B cell (primary cell): ENCODE measurements around the gene GPR37L1. TPM values are rescaled to one million over a fixed set of nuclear protein-coding genes. Genes with fewer than 3 reads are reported as not detected.

Source experiments
- ATAC-seq: fragments of 200-7000 bp; cut with Tn5 transposase; one replicate; pipeline ENCODE4 v1.10.0; 2021; ENCODE audit warnings: low read depth, mild to moderate bottlenecking, moderate number of reproducible peaks, moderate library complexity
- CTCF ChIA-PET: fragments of 350-600 bp; sonication (Branson Sonifier 250); formaldehyde crosslinking; loops from one replicate; lab custom pipeline; 2021; ENCODE audit warnings: antibody characterized with exemption, inconsistent platforms; lab: Charles Lee
- POLR2A ChIA-PET: fragments of 350-600 bp; sonication (Branson Sonifier 250); formaldehyde crosslinking; loops from one replicate; lab custom pipeline; 2021; ENCODE audit warnings: antibody characterized with exemption; lab: Charles Lee
- DNase-seq: peaks from one replicate; pipeline ENCODE4 v3.0.0; 2013
- H2AFZ ChIP-seq: 2 replicates; pipeline ENCODE4 v1.6.1; 2012; ENCODE audit warnings: mild to moderate bottlenecking, low read depth, low read length; ENCODE audit not compliant: insufficient read depth, poor library complexity, severe bottlenecking
- H3K27ac ChIP-seq, 2 donors: 1 replicate in 1 of 2; 2 replicates in 1 of 2; pipeline ENCODE4 v1.5.1; 2012 to 2013; ENCODE audit warnings: low read length in 2 of 2, mild to moderate bottlenecking in 2 of 2, moderate library complexity in 1 of 2
- H3K27me3 ChIP-seq, 4 experiments: fragments of 200-600 bp in 1 of 4; sonication (generic) in 1 of 4; replicated peaks in 1 of 4; 1 replicate in 2 of 4; 2 replicates in 2 of 4; pipeline versions ENCODE4 v1.6.1 to v1.7.0; 2013 to 2016; ENCODE audit warnings: low read length in 3 of 4, mild to moderate bottlenecking in 2 of 4, mixed read lengths in 1 of 4, moderate library complexity in 1 of 4; ENCODE audit not compliant: insufficient read depth in 4 of 4, control insufficient read depth in 3 of 4; ENCODE audit errors: control extremely low read depth in 1 of 4
- H3K36me3 ChIP-seq, 2 experiments: replicated peaks in 1 of 2; 1 replicate in 1 of 2; 2 replicates in 1 of 2; pipeline versions ENCODE4 v1.6.1 to v1.7.1; 2013; ENCODE audit warnings: low read length in 1 of 2; ENCODE audit not compliant: insufficient read depth in 2 of 2, control insufficient read depth in 1 of 2; ENCODE audit errors: control extremely low read depth in 1 of 2, extremely low read depth in 1 of 2
- H3K4me1 ChIP-seq, 2 donors: fragments of 200-600 bp in 1 of 2; sonication (generic) in 1 of 2; 1 replicate in 1 of 2; 2 replicates in 1 of 2; pipeline versions ENCODE4 v1.5.1 to v1.6.1; 2013 to 2017; ENCODE audit warnings: low read length in 2 of 2; ENCODE audit not compliant: control insufficient read depth in 2 of 2, insufficient read depth in 2 of 2
- H3K4me2 ChIP-seq: replicated peaks from 2 replicates; pipeline ENCODE3; 2012; ENCODE audit warnings: mild to moderate bottlenecking, low read depth, low read length; ENCODE audit not compliant: poor library complexity, severe bottlenecking
- H3K4me3 ChIP-seq, 5 experiments: fragments of 200-600 bp in 1 of 5; sonication (generic) in 1 of 5; 1 replicate in 3 of 5; 2 replicates in 2 of 5; pipeline versions ENCODE4 v1.5.1 to v1.7.0; 2011 to 2016; ENCODE audit warnings: low read length in 4 of 5, mild to moderate bottlenecking in 4 of 5, low read depth in 2 of 5, control low read depth in 1 of 5, moderate library complexity in 1 of 5; ENCODE audit not compliant: insufficient read depth in 1 of 5; ENCODE audit errors: control extremely low read depth in 1 of 5, extremely low read depth in 1 of 5
- H3K79me2 ChIP-seq: fragments of 200-600 bp; sonication (generic); one replicate; pipeline ENCODE4 v1.6.0; 2016; ENCODE audit warnings: low read length; ENCODE audit not compliant: control insufficient read depth, insufficient read depth
- H3K9ac ChIP-seq: fragments of 200-600 bp; sonication (generic); 2 replicates; pipeline ENCODE4 v1.6.1; 2017; ENCODE audit warnings: mild to moderate bottlenecking, low read length, moderate library complexity
- H3K9me3 ChIP-seq, 3 donors: one replicate each; pipeline versions ENCODE4 v1.6.1 to v1.7.1; 2013; ENCODE audit warnings: low read length in 2 of 3; ENCODE audit not compliant: control insufficient read depth in 2 of 3, insufficient read depth in 1 of 3; ENCODE audit errors: control extremely low read depth in 1 of 3
- H4K20me1 ChIP-seq: 2 replicates; pipeline ENCODE4 v1.6.0; 2012; ENCODE audit warnings: mild to moderate bottlenecking, low read length; ENCODE audit not compliant: insufficient read depth, control insufficient read depth, poor library complexity, severe bottlenecking
- H3K27ac Mint-ChIP-seq: one replicate; pipeline ENCODE4 v1.8.0; 2021; ENCODE audit warnings: mixed read lengths
- H3K27me3 Mint-ChIP-seq: one replicate; pipeline ENCODE4 v1.8.0; 2021; ENCODE audit warnings: mixed read lengths
- H3K4me1 Mint-ChIP-seq: one replicate; pipeline ENCODE4 v1.8.0; 2021; ENCODE audit warnings: mixed read lengths
- H3K4me3 Mint-ChIP-seq: one replicate; pipeline ENCODE4 v1.8.0; 2021; ENCODE audit warnings: mixed read lengths
- H3K9me3 Mint-ChIP-seq: one replicate; pipeline ENCODE4 v1.8.0; 2022; ENCODE audit warnings: mixed read lengths; ENCODE audit not compliant: insufficient read depth
- CTCF ChIP-seq: fragments of 200-600 bp; IDR thresholded peaks from one replicate; pipeline ENCODE4 v1.8.0; 2022; ENCODE audit warnings: antibody characterized with exemption, mild to moderate bottlenecking
- EZH2 ChIP-seq: IDR thresholded peaks from 2 replicates; pipeline ENCODE4 v1.6.1; 2012; ENCODE audit warnings: borderline replicate concordance, low read depth, mild to moderate bottlenecking, moderate library complexity, low read length; ENCODE audit not compliant: insufficient read depth, poor library complexity, severe bottlenecking
- WGBS: methylation state at CpG from one replicate; pipeline ENCODE4 v1.1.5; 2013; ENCODE audit warnings: missing lambda C conversion rate; ENCODE audit not compliant: insufficient coverage; 5-methylcytosine and 5-hydroxymethylcytosine counted together
- intact Hi-C: fragments of 100-400 bp; cut with micrococcal nuclease; formaldehyde crosslinking; loops from one replicate; pipeline ENCODE4 v1.10.0; 2022
- polyA plus RNA-seq: library from polyadenylated mRNA; depleted of rRNA; stranded (reverse); fragments of >200 nt; gene quantifications from 2 replicates; pipeline ENCODE4 v1.2.3, GENCODE V29; 2012
- total RNA-seq, 2 donors: library from RNA; stranded (reverse); fragments of 120-200 nt in 1 of 2; gene quantifications; 1 replicate in 1 of 2; 2 replicates in 1 of 2; pipeline versions ENCODE4 v1.2.3 to v1.2.4, GENCODE V29; 2013 to 2022

The GPR37L1 gene
- total and polyA plus RNA-seq, 2 donors (not counting 1 experiment from before 2014, with no cell fraction given) = not detected

GRCh38 chr1:202181586-202181985 is 58.9 kb downstream of the GPR37L1 start:
- Histone ChIP-seq H3K27ac (no peak overlapping the region), H3K79me2 (no peaks in the 10 kb centered on the region), H2AFZ (no peak overlapping the region), H3K36me3 (no peaks in the 10 kb centered on the region), H3K9ac (no peak overlapping the region), H3K4me1 (peaks cover 5 to 6% of the 10 kb centered on the region in 2 donors), H3K27me3 (peaks cover 0 to 22% (median 5%) of the 10 kb centered on the region in 4 experiments), H3K4me2 (no peak overlapping the region), H4K20me1 (no peaks in the 10 kb centered on the region), H3K4me3 (no peak overlapping the region), H3K9me3 (no peaks in the 10 kb centered on the region)
- CTCF ChIA-PET = interaction anchor here (1.4 to 3.1 kb wide), 3 partner anchors 8 to 18 kb away, joined by 5 to 18 read pairs (median 6); no protein-coding TSS in a partner anchor
- TF ChIP-seq EZH2 (no peak), CTCF (no peak)
- peaks cover 11% of the 10 kb centered on the region for H3K4me1 Mint-ChIP-seq
- ATAC-seq = no peak
- no peak overlapping the region for H3K27ac Mint-ChIP-seq
- POLR2A ChIA-PET = no interaction called here
- H3K4me3 Mint-ChIP-seq = no peak overlapping the region
- H3K27me3 Mint-ChIP-seq = peaks cover 32% of the 10 kb centered on the region
- intact Hi-C loops = no loop called here
- no peak for DNase-seq
- WGBS = 88% methylated on average over 7 of the region's 7 CpGs
- no peaks in the 10 kb centered on the region for H3K9me3 Mint-ChIP-seq

- Mint-ChIP-seq H3K4me1 (peaks cover 11% of the 10 kb centered on the region), H3K27ac (no peak overlapping the region), H3K9me3 (no peaks in the 10 kb centered on the region), H3K27me3 (peaks cover 35% of the 10 kb centered on the region), H3K4me3 (no peak overlapping the region)
- intact Hi-C loops = no loop called here
- ATAC-seq (no peak), DNase-seq (no peak)
- H3K27ac ChIP-seq = no peak overlapping the region
- H3K9ac ChIP-seq = no peak overlapping the region
- no peaks in the 10 kb centered on the region for H3K36me3 ChIP-seq
- H3K9me3 ChIP-seq = no peaks in the 10 kb centered on the region
- no peaks in the 10 kb centered on the region for H3K79me2 ChIP-seq
- H3K4me1 ChIP-seq = peaks cover 5 to 6% of the 10 kb centered on the region in 2 donors
- peaks cover 0 to 25% (median 5%) of the 10 kb centered on the region in 4 experiments for H3K27me3 ChIP-seq
- TF ChIP-seq CTCF = no peak
- TF ChIP-seq EZH2 = no peak
- no peak overlapping the region for H3K4me3 ChIP-seq
- ChIA-PET CTCF (interaction anchor here (1.6 to 5.6 kb wide), 3 partner anchors 11 to 27 kb away, joined by 7 to 37 read pairs (median 14); partner anchors contain the start of genes LGR6 and PTPN7), POLR2A (no interaction called here)
- H4K20me1 ChIP-seq = no peaks in the 10 kb centered on the region
- H3K4me2 ChIP-seq = no peak overlapping the region
- 96% methylated on average over 7 of the region's 8 CpGs for WGBS
- no peak overlapping the region for H2AFZ ChIP-seq
Measured at GRCh38 chr1:202182040-202182877, 59.5 kb downstream of the GPR37L1 start.
